AG04449 (cell line): Measurements from ENCODE around the gene ZNF107.

Experiments used
- CTCF ChIA-PET: fragments of 350-600 bp; formaldehyde crosslinking; extraction: SDS; loops from one replicate; lab custom pipeline; 2021; ENCODE audit warnings: antibody characterized with exemption; lab: Yijun Ruan, JAX
- POLR2A ChIA-PET: fragments of 400-600, 350-600 bp; formaldehyde crosslinking; extraction: SDS; loops from one replicate; lab custom pipeline; 2020; ENCODE audit warnings: antibody characterized with exemption, inconsistent platforms; lab: Yijun Ruan, JAX
- DNase-seq: peaks from one replicate; pipeline ENCODE4 v3.0.0-alpha.2; 2010; ENCODE audit warnings: low read depth, low spot score
- H3K4me3 ChIP-seq: 2 replicates; pipeline ENCODE4 v1.5.1; 2011; ENCODE audit warnings: low read depth, mild to moderate bottlenecking, control low read depth, low read length
- CTCF ChIP-seq: IDR thresholded peaks from one replicate; pipeline ENCODE4 v1.5.1; 2011; ENCODE audit warnings: mild to moderate bottlenecking, moderate library complexity, low read length, control low read depth, inconsistent platforms; ENCODE audit not compliant: insufficient read depth; ENCODE audit errors: missing control alignments

The ZNF107 gene

DNA sequence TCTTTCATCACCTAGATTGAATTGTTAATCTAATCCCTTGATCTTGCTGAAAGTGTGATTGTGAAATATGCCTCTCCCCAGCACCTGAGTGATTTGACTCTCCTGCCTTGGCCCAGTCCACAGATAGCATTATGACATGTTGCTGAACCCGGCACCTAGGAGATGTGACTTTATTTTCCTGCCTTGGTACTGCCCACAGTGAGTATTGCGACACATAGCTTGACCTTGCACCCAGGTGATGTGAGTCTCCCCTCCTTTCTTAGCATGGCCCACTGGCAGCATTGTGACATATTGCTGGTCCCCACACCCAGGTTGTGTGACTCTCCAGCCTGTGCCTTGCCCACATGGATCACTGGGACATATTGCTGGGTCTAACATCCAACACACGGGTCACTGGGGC is 32.5 kb upstream of the ZNF107 start:
- DNase-seq = no peak
- ChIA-PET CTCF (no interaction called here), POLR2A (no interaction called here)
- no peak for TF ChIP-seq CTCF
- H3K4me3 ChIP-seq = no peak overlapping the region

GRCh38 chr7:64634406-64635062 is 31.4 kb upstream of the ZNF107 start:
- no peak for DNase-seq
- no peak for TF ChIP-seq CTCF
- H3K4me3 ChIP-seq = no peak overlapping the region
- ChIA-PET CTCF (no interaction called here), POLR2A (no interaction called here)

GRCh38 chr7:64636386-64636785 is 29.5 kb upstream of the ZNF107 start:
- no peak overlapping the region for H3K4me3 ChIP-seq
- no peak for DNase-seq
- TF ChIP-seq CTCF = no peak
- ChIA-PET CTCF (no interaction called here), POLR2A (no interaction called here)

DNA sequence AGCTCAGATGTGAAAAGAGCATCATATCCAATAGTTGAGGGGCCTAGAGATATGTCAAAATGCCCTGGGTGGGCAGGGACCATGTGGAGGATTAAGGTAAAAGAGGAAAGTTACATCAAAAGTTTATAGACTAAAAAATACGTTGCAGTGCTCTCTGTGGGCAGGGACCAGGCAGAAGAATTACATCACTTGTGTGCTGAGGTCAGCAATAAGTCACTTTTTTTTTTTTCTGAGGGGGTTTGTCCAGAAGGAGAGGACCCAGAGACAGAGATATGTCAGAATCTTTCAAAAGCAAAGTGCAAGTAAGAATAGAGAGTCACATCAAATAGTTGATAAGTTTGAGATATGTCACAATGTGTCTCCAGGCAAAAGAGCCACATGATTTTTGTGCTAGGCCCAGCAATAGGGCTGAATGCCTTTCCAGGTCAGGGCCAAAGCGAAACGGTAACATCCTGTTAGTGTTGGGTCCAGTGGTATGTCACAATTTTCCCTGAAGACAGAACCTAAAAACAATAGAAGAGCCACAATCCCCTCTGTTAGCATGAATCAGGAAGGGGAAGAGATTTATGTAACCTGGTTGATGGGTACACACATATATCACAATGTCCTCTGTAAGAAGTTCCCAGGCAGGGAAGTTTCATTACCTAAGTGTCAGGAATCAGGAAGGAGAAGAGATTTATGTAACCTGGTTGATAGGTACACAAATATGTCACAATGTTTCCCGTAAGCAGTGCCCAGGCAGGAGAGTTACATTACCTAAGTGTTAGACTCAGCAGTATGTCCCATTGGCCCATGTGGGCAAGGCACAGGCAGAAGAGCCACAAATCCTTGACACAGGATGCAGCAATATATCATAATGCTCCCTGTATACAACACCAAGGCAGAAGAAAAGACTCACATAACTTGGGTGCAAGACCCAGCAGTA is 28.1 kb upstream of the ZNF107 start:
- no peak for DNase-seq
- POLR2A ChIA-PET = no interaction called here
- H3K4me3 ChIP-seq = no peak overlapping the region
- TF ChIP-seq CTCF = no peak
- CTCF ChIA-PET = no interaction called here

- TF ChIP-seq CTCF = no peak
Measured at GRCh38 chr7:64638822-64639221, 27.1 kb upstream of the ZNF107 start.

DNA sequence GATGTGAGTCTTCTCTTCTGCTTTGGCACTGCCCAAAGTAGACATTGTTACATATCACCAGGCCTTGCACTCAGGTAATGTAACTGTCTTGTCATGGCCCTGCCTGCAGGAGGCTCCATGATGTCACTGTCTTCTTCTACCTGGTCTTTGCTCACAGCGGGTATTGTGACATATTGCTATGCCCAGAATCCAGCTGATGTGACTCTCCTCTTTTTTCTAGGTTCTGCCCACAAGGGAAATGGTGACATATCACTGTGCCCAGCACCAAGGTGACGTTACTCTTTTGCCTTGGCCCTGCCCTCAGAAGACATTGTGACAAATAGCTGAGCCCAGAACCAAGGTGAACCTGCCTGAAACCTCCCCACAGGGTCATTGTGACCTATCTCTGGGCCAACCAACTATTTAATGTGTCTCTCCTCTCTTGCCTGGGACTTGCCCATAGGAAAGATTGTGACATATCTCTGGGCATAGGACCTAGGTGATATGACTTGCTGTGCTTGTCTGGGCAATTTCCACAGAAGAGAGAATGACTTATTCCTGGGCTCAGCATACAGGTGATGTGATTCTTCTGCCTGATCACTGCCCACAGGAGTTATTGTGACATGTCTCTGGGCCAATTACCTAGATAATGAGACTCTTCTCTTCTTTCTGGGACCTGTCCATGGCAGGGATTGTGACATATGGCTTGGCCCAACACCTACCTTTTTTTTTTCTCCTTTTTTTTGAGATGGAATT is 26.5 kb upstream of the ZNF107 start:
- CTCF ChIA-PET = no interaction called here
- POLR2A ChIA-PET = no interaction called here
- H3K4me3 ChIP-seq = no peak overlapping the region
- no peak for DNase-seq
- no peak for TF ChIP-seq CTCF

More at GRCh38 chr7:64638822-64639221, 27.1 kb upstream of the ZNF107 start:
- ChIA-PET POLR2A (no interaction called here), CTCF (no interaction called here)
- no peak overlapping the region for H3K4me3 ChIP-seq
- no peak for DNase-seq
